Sigmoid colon (tissue), 4 donors: ENCODE data around the gene DNAJC17.

Experiments used
- EP300 ChIP-seq, 4 donors: sonication (generic); formaldehyde crosslinking; IDR thresholded peaks; one replicate each; pipeline ENCODE4 v1.6.1; 2017; ENCODE audit warnings: antibody characterized with exemption in 4 of 4
- POLR2A ChIP-seq, 2 donors: fragments of 450-650 bp; IDR thresholded peaks; one replicate each; pipeline ENCODE4 v1.6.1; 2016; ENCODE audit warnings: antibody characterized with exemption in 2 of 2, mild to moderate bottlenecking in 2 of 2, moderate library complexity in 2 of 2
- TF ChIP-seq, protein P1 (sequence below), 4 experiments: fragments of 450-650 bp in 3 of 4; fragments of 200-600 bp in 1 of 4; IDR thresholded peaks; one replicate each; pipeline ENCODE4 v1.5.1; 2016 to 2019; ENCODE audit warnings: antibody characterized with exemption in 4 of 4, mild to moderate bottlenecking in 3 of 4, moderate library complexity in 2 of 4

DNA sequence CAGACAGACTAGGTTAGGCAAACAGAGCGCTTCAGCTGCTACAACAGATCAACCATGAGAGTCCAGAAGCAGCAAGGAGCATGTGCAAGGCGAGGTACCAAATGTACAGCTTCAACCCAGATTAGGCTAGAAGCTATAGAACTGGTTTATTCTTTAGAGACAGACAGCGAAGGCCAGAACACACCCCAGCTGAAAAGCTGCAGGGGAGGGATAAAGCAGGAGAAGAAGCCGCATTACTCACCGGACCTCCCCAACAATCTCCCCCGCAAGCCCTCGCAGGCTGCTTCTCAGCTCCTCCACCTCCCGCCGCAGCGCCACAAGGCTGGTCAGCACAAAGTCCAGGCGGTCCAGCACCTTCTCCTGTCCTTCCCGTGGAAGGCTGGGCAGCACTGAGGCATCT, 55.5 kb downstream of the DNAJC17 start:
- TF ChIP-seq, protein P1, sequence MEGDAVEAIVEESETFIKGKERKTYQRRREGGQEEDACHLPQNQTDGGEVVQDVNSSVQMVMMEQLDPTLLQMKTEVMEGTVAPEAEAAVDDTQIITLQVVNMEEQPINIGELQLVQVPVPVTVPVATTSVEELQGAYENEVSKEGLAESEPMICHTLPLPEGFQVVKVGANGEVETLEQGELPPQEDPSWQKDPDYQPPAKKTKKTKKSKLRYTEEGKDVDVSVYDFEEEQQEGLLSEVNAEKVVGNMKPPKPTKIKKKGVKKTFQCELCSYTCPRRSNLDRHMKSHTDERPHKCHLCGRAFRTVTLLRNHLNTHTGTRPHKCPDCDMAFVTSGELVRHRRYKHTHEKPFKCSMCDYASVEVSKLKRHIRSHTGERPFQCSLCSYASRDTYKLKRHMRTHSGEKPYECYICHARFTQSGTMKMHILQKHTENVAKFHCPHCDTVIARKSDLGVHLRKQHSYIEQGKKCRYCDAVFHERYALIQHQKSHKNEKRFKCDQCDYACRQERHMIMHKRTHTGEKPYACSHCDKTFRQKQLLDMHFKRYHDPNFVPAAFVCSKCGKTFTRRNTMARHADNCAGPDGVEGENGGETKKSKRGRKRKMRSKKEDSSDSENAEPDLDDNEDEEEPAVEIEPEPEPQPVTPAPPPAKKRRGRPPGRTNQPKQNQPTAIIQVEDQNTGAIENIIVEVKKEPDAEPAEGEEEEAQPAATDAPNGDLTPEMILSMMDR (IDR thresholded peaks at IDR 0.05) = no peak
- no peak for TF ChIP-seq POLR2A (IDR thresholded peaks at IDR 0.05)
- TF ChIP-seq EP300 (IDR thresholded peaks at IDR 0.05) = no peak
